ENCODE measurements around the gene NT5C3B.
"Not testable (repeated sequence)": the region's sequence is repeated elsewhere in the genome, so short reads cannot be mapped to it uniquely, and the experiment has no call there.

Gene NT5C3B

DNA sequence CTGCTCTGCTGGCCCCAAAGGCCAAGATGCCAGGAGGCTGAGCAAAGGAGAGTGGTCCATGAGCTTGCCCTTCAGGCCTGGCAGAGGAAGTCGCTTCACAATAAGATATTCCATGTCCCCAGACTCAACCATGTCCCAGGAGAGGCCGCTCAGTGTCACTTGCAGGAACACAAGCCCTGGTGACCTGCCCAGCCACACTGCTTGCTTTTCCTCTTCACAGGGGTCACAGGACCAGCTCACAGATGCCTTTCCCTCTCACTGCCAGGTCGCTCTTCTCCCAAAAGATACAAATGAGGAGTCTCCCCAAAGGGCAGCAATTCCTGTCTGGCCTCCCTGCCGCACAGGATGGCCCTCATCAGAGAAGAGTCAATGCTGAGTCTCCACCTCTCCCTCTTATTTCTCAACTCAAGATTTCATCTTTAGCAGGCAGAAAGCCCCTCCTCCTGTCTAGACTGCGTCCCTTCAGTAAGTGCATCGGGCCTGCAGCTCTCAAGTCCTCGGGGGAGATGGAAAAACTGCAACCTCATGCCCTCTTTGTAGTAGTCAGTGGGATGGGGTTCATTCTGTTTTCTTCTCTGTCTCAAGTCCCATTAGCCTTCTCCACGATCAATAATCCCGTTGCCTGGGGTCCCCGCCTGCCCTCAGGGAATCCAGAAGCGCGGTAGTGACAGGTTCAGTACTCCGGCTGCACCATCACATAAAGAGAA is 54.5 kb downstream of the NT5C3B start:
- no peak for DNase-seq

DNA sequence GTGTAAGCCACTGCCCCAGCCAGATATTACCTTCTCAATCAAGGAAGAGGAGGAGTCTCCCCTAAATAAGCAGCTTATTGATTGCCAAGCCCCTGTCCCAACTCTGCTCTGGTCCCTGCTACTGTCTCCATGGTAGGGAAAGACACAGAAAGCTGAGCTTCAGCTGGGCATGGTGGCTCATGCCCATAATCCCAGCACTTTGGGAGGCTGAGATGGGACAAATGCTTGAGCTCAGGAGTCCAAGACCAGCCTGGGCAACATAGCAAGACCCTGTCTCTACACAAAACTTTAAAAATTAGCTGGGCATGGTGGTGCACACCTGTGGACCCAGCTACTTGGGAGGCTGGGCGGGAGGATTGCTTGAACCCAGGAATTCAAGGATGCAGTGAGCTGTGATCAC is 56.1 kb downstream of the NT5C3B start:
- no peak for DNase-seq

DNA sequence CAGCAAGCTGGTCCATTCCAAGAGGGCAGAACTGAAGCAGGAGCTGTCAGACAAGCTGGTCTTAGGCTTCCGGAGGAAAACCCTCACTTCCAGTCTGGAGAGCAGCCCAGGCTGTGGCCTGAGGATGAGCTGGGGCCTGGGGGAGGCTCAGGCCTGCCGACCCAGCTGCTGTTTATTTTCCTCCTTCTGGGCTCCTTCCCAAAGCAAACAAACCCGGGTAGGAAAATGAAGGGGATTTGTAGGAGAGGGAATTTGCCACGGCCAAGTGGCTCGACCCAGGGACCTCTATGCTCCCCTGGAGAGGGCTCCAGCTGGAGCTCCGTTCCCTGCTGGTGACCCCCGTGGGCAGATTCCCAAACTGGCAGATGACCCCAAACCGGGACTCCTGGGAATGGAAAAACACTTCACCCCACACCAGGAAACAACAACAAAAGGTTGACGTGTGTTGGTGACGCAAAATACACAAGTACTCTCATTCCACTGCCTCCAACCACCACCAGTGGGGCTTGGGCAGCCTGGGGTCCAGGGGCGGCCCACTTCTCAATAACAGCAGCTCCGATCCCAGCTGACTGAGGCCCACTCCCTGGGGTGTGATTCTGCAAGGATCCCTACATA is 58.4 kb downstream of the NT5C3B start:
- no peak for DNase-seq

DNA sequence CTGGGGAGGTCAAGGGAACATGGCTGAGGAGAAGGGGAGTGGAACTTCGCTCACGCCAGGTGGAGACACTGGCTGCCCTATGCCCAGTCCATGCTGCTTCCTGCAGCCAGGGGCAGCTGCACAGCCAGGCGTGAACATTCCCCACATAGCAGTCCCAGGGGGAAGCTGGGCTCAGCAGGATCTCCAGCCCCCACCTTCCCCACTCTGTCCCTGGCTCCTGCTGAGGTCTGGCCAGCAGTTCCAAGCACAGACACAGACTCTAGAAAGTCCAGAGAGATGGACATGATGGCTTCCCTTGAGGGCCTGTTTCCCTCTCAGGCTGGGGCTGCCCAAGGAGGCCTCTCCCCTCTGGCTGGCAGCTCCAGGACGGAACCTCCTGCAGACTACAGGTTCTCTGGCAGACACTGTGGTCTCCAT is 58.9 kb downstream of the NT5C3B start:
- no peak for DNase-seq

DNA sequence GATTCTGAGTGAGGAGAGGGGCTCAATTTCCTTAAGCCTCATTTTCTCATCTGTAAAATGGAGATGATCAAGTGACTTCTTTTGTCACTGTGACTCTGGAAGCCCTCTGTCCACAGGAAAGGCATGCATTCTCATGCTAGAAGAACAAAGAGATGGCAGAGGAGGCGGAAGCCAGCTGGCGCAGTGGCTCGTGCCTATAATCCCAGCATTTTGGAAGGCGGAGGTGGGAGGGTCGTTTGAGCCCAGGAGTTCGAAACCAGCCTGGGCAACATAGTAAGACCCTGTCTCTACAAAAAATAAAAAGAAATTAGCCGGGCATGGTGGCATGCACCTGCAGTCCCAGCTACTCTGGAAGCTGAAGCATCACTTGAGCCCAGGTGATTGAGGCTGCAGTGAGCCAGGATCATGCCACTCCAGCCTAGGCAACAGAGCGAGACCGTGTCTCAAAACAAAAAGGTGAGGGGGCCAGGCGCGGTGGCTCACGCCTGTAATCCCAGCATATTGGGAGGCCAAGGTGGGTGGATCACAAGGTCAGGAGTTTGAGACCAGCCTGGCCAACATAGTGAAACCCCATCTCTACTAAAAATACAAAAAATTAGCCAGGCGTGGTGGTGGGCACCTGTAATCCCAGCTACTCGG is 59.7 kb downstream of the NT5C3B start:
- not testable (repeated sequence) for DNase-seq

DNA sequence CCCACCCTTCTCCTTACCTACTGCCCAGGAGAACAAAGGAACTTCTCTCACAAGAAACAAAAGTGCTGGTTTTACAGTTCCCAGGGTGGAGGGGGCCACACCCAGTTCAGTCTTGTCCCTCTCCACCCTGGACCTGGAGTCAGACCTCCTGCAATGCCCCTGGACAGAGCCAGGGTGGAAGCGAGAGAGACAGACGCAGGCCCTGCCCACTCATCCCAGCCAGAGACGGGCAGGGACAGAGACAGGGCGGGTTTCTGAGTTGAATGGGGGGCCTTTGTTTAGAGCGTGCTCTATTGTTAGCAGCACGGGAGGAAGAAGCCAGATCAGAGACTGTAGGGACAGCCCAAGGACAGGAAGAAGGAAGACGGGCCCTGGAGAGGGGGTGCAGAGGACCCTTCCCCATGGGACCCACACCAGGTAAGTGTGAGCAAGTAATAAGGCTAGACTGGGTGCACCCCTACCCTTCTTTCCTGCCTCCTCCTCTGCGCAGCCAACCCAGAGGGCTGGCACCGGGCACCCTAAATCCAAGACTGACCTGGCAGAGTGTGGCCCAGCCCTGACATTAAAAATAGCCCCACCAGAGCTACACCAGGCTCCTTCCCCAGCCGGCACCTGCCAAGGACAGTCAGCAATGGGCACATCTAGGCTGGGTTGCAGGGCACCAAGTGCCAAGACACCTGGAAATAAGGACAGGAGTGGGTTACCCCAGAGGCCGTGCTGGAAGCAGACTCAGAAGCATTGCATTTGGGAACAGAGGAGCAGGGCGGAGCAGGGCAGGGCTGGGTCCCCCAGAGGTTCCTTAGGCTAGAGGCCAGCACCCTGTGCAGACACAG is 60.4 kb downstream of the NT5C3B start:
- DNase-seq: no peak
